Measurements from ENCODE around the gene FOXP1. TPM values are rescaled to one million over a fixed set of nuclear protein-coding genes. Genes with fewer than 3 reads are reported as not detected.
"Not testable (repeated sequence)": the region's sequence is repeated elsewhere in the genome, so short reads cannot be mapped to it uniquely, and the experiment has no call there.

The FOXP1 gene
- total RNA-seq, 1 donor, result 123 TPM

- DNase-seq (ENCODE audit: low read depth in 2 of 3, low spot score in 2 of 3), result no peak
These were observed 145.3 kb downstream of the FOXP1 start for GRCh38 chr3:71438071-71438685.

DNA sequence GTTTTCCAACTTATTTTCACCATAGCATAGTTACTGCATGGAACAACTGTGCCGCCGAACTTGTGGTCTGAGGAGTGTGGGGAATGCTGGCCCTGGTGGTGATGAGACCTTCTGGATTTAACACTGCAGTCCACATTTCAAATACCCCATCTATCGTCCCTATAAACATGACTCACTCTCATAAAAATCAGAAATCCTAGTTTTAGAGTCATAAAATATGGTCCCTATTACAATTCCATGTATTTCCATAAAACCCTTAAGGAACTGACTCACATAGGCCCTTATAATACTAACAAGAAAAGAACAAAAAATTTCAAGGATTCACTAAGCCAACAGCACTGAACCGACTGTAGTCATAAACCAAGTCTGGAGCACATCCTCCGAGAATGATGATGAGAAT, 147.2 kb downstream of the FOXP1 start:
- DNase-seq (ENCODE audit: low read depth in 2 of 3, low spot score in 2 of 3), result no peak

DNA sequence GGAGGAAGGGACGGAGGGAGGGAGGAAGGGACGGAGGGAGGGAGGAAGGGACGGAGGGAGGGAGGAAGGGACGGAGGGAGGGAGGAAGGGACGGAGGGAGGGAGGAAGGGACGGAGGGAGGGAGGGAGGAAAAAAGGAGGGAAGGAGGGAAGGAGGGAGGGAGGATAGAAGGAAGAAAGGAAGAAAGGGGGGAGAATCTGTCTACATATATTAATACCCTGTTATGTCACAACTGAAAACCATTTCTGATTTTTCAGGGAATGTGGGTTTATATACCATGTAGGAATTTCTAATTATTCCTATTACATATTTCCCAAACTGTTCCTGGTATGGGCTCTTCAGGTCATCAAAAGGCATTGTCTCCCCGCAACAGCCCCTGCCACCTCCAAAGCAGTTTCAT, 147.7 kb downstream of the FOXP1 start:
- DNase-seq (ENCODE audit: low read depth in 2 of 3, low spot score in 2 of 3), result not testable (repeated sequence)

GRCh38 chr3:71433631-71434030, 149.9 kb downstream of the FOXP1 start:
- DNase-seq (ENCODE audit: low read depth in 2 of 3, low spot score in 2 of 3), result no peak

GRCh38 chr3:71432044-71432975, 151.2 kb downstream of the FOXP1 start:
- peak in 1 of 3 donors; percentile 71 for DNase-seq (ENCODE audit: low read depth in 2 of 3, low spot score in 2 of 3)

- no peak for DNase-seq (ENCODE audit: low read depth in 2 of 3, low spot score in 2 of 3)
These were observed 152.5 kb downstream of the FOXP1 start for GRCh38 chr3:71430941-71431552.

GRCh38 chr3:71429597-71429988, 153.9 kb downstream of the FOXP1 start:
- no peak for DNase-seq (ENCODE audit: low read depth in 2 of 3, low spot score in 2 of 3)

GRCh38 chr3:71428841-71429596, 154.5 kb downstream of the FOXP1 start:
- peak in 1 of 3 donors; percentile 58 for DNase-seq (ENCODE audit: low read depth in 2 of 3, low spot score in 2 of 3)

- DNase-seq (ENCODE audit: low read depth in 2 of 3, low spot score in 2 of 3), result no peak
These were observed 157.9 kb downstream of the FOXP1 start for GRCh38 chr3:71425491-71426071.

DNA sequence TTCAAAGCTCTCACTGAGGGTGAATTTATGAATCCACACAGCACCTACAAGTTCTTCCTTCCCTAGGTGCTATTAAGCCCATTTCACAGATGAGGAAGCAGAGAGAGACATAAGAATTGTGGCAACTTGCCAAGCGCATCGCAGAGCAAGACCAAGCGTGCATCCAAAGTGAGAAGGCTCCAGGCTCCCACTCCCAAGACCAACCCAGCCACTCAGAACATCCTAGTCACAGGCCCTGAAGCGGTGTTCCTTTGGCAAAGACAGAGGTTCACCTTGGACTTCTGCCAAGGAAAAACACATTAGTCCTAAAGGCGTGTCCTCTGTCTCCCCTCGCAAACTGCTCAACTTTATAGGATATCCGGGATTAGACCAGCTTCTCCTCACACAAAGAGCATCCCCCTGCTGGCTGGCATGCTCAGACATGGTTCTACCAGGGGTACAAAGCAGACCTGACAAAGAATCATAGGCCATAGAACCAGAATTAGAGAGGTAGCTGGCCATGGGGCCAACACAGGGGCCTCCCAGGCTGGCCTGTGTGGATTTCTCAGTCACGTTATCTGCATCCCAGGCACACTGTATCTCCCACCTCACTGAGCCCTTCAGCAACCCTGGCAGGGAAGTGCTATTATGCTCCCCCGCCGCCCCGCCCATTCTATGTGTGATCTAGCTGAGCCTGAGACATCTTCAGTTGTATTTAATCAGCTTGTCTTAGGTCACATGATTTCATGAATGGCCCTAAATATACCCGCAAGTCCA, 160.2 kb downstream of the FOXP1 start:
- DNase-seq (ENCODE audit: low read depth in 2 of 3, low spot score in 2 of 3), result no peak

DNA sequence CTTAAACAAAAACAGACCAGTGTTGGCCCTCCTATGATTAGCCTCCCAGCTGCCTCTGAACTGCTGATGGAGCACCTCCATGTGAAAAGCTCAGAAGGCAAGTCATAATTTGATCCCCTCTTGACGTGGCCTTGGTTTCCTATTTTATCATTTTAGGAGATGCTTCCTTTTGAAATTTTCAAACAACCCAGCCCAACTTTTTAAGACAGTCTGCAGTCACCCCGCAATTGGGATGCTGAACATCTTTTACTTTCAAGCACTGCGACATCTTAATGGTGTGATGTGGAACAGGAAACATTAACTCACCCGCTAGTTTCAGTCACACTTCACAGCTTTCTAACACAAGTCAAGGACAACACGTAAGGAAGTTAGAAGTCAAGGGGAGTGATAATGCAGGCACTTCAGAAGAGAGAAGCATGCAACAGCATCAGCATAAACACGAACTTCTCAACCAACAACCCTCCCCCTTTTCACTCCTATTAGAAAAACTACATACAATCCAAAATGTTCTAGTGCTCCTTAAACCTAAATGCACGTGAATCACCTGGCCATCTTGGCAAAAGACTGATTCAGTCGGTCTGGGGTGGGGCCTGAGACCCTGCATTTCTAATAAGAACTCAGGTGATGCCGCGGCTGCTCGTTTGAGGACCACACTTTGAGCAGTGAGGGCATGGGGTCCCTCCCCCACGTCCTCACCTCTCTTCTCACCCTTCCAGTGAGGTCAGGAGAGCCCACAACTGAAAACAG, 161.5 kb downstream of the FOXP1 start:
- peak in 1 of 3 donors; percentile 39 for DNase-seq (ENCODE audit: low read depth in 2 of 3, low spot score in 2 of 3)

DNA sequence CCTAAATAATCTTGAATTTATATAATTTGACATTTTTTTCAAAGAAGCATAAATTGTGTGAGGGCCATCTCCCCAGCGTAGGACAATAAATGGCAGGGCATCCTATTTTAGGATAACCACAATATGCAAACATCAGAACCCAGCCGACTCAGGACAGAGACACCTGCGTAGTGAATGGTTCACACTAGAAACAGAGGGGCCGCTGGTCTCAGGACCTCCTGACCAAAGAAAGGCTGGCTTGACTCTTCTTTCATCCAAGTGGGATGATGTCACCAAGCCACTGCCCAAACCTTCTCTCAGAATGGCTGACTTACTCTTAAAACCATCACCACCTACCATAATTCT, 162.1 kb downstream of the FOXP1 start:
- no peak for DNase-seq (ENCODE audit: low read depth in 2 of 3, low spot score in 2 of 3)

DNA sequence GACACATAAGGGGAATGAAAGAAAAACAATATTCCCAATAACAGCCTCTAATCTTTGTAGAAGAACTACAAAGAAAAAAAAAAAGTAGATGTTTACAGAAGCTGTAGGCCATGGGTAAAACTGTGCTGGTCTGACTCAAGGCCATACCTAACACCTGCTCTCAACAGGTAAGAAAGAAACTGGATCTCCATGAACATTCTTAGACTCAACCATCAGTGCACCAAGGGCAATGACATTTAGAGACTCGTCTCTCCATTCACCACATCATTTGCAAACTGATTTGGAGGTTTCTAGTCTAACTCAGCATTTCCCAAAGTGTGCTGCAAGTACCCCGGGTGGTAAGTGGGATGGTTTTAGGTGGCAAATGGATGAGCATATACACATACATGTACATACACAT, 164.2 kb downstream of the FOXP1 start:
- no peak for DNase-seq (ENCODE audit: low read depth in 2 of 3, low spot score in 2 of 3)

DNA sequence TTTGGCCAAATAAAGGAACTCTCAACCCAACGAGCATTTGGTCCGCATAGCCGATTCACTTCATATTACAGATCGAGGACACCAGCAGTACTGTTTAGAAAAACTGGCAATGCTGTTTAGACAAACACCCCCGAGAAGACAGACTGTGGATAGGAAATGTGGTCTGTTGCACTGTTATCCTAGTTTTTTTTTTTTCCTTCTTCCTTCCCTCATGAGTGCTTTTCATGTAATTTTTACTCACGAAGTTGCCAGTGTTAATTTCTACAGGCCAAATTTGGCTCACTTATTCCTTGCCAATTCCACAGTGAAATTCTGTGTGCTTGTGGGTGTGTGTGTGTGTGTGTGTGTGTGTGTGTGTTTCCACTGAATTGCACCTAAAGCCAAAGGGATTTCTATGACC, 165.7 kb downstream of the FOXP1 start:
- no peak for DNase-seq (ENCODE audit: low read depth in 2 of 3, low spot score in 2 of 3)

DNA sequence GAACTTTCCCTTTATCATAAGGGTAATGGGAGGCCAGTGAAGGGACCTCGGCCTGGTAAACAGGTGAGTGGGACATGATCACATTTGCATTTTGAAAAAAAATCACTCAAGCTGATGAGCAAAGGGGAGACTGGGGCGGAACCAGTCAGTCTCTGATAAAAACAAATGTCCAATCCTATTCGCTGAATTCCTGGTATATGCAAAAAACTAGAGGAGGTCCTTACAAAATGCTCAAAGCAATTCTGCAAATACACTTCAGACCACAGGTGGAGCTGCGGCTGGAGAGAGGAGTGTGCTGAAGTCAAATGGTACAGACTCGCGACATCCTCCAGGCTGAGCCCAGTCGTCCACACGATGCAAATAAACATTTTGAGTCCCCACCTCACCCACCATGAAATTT, 166.7 kb downstream of the FOXP1 start:
- peak in 2 of 3 donors; percentile 58 to 69 for DNase-seq (ENCODE audit: low read depth in 2 of 3, low spot score in 2 of 3)

GRCh38 chr3:71415681-71416122, 167.8 kb downstream of the FOXP1 start:
- peak in 1 of 3 donors; percentile 63 for DNase-seq (ENCODE audit: low read depth in 2 of 3, low spot score in 2 of 3)

DNA sequence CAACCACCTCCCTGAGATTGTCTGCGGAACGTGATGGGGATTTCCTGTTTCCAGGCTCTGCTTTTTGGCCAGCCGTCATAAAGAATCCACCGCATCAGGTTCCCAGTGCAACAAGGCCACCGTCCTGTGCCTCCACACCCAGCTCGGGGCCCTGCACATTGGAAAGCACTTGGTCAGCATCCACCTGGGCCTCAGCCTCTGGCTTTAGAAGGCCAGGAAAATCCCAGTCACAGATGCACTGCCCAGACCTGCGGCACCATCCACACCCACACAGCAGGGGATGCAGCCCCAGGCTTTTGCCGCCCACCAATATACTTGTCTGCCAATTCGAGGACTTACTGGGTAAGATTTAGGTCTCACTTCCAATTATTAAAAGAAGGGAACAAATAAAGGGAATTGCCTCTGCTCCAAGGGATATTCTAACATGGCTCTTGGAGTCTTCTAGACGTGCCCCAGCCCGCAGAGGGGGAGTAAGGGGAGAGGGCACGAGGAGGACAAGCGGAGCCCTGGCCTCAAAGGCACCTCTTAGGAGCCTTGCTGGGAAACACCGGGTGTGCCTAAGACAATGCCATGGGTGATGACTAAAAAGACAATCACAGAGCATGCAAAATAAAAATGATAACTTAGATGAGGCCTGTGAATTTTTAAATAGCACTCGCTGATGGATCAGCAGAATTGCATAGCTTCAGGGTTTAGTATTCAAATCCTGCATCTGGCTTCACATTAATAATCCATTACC, 169.2 kb downstream of the FOXP1 start:
- DNase-seq (ENCODE audit: low read depth in 2 of 3, low spot score in 2 of 3), result no peak

DNA sequence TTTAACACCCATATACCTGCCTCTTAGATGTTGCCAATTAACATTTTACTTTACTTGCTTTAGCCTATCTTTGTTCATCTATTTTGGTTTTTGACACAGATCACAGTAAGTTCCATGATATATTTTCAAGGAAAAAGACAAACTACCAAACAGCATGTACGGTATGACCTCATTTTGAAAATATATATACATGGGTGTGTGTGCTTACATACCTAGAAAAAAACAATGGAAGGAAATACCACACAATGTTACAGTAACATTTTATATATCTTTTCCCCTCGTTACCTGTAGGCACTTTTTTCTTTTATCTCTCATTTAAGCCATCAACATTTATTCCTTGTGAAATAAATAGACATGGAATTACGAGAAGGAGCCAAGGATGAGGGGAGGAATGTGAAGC, 170.0 kb downstream of the FOXP1 start:
- no peak for DNase-seq (ENCODE audit: low read depth in 2 of 3, low spot score in 2 of 3)

All from hematopoietic multipotent progenitor cell (in vitro differentiated cells).